ENCODE results near the gene SNORC.

The SNORC gene

GRCh38 chr2:232884001-232884421 is 13.9 kb downstream of the SNORC start:
- Mint-ChIP-seq H3K4me3 (no peak overlapping the region), H3K36me3 (no peaks in the 10 kb centered on the region), H3K9me3 (ENCODE audit: low read depth) (no peaks in the 10 kb centered on the region), H3K4me1 (ENCODE audit: low read depth) (no peaks in the 10 kb centered on the region), H3K27ac (no peak overlapping the region), H3K27me3 (no peaks in the 10 kb centered on the region)

DNA sequence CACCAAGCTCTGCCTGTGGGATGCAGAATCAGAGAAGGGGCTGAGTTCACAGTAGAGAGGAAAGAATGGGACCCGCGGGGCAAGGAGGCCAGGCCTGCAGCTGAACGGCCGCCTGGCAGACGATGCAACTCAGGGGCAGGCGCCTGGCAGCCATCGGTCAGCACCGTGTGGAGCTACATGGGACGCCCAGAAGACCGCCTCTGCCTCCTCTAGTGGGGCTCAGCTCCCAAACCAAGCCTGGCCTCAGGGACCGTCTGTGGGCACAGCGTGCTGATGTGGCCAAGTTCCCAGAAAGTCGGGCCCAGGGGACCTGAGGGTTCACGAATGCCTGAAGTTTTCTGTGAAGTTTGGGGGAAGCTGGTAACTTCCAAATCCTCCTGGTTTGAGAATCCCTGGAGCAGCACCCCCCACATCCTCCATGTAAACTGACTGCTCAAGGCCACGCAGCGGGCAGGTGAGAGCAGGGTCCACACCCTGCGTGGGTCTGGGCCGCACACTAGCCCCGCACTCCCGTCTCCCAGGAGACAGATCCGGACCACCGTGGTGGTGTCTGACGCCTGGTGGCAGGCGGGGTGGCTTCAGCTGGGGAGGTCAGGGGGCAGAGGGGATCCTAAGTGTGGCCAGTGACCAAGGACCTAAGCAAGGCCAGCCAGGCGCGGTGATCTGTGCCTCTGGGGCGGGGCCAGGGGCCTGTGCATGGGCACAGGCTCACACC is 14.6 kb downstream of the SNORC start:
- H3K4me1 Mint-ChIP-seq (ENCODE audit: low read depth): no peaks in the 10 kb centered on the region
- no peak overlapping the region for H3K4me3 Mint-ChIP-seq
- no peak overlapping the region for H3K27ac Mint-ChIP-seq
- H3K9me3 Mint-ChIP-seq (ENCODE audit: low read depth): no peaks in the 10 kb centered on the region
- H3K27me3 Mint-ChIP-seq: no peaks in the 10 kb centered on the region
- no peaks in the 10 kb centered on the region for H3K36me3 Mint-ChIP-seq

GRCh38 chr2:232885264-232885961 is 15.3 kb downstream of the SNORC start:
- H3K9me3 Mint-ChIP-seq (ENCODE audit: low read depth): no peaks in the 10 kb centered on the region
- H3K4me1 Mint-ChIP-seq (ENCODE audit: low read depth): no peaks in the 10 kb centered on the region
- H3K36me3 Mint-ChIP-seq: no peaks in the 10 kb centered on the region
- no peak overlapping the region for H3K27ac Mint-ChIP-seq
- no peak overlapping the region for H3K4me3 Mint-ChIP-seq
- no peaks in the 10 kb centered on the region for H3K27me3 Mint-ChIP-seq

DNA sequence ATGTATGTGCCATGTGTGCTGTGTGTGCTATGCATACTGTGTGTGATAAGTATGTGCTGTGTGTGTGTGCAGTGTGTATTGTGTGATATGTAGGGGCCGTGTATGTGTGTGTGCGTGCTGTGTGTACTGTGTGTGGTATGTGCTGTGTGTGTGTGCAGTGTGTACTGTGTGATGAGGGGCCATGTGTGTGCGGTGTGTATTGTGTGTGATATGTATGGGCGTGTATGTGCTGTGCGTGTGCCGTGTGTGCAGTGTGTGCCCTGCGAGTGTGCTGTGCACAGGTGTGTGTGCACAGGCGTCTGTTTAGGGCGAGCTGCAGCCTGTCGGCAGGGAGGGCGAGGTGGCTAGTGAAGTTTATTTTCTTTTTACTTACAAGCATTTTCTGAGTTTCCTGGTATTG is 16.1 kb downstream of the SNORC start:
- Mint-ChIP-seq H3K27me3 (peaks cover 4% of the 10 kb centered on the region), H3K4me1 (ENCODE audit: low read depth) (peaks cover 4% of the 10 kb centered on the region), H3K4me3 (no peak overlapping the region), H3K36me3 (no peaks in the 10 kb centered on the region), H3K9me3 (ENCODE audit: low read depth) (no peaks in the 10 kb centered on the region), H3K27ac (no peak overlapping the region)

DNA sequence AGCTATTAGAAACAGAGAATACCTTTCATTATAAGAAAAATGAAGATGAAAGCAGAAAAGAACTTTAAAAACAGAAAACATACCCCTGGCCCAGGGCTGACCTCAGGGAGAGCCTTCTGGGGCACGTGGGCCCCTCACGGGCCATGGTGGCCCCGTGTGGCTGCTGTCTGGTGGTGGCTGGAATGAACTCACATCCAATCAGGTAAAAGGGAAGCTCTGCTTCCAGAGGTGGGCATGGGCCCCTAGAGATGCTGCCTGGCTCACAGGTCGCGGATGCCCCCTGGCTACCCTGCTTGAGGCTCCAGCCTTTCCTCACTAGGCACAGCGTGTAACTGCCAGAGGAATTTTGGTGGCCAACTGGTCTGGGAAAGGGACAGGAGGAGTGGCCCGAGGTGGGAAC is 16.6 kb downstream of the SNORC start:
- peaks cover 4% of the 10 kb centered on the region for H3K27me3 Mint-ChIP-seq
- no peak overlapping the region for H3K27ac Mint-ChIP-seq
- H3K4me1 Mint-ChIP-seq (ENCODE audit: low read depth): peaks cover 4% of the 10 kb centered on the region
- no peaks in the 10 kb centered on the region for H3K9me3 Mint-ChIP-seq (ENCODE audit: low read depth)
- no peaks in the 10 kb centered on the region for H3K36me3 Mint-ChIP-seq
- H3K4me3 Mint-ChIP-seq: no peak overlapping the region

- Mint-ChIP-seq H3K4me3 (no peak overlapping the region), H3K9me3 (ENCODE audit: low read depth) (no peaks in the 10 kb centered on the region), H3K36me3 (no peaks in the 10 kb centered on the region), H3K27me3 (peaks cover 7% of the 10 kb centered on the region), H3K27ac (no peak overlapping the region), H3K4me1 (ENCODE audit: low read depth) (peaks cover 4% of the 10 kb centered on the region)
Measured at GRCh38 chr2:232887171-232887850, 17.2 kb downstream of the SNORC start.

GRCh38 chr2:232888099-232888836 is 18.2 kb downstream of the SNORC start:
- Mint-ChIP-seq H3K9me3 (ENCODE audit: low read depth) (no peaks in the 10 kb centered on the region), H3K36me3 (no peaks in the 10 kb centered on the region), H3K4me1 (ENCODE audit: low read depth) (peaks cover 4% of the 10 kb centered on the region), H3K4me3 (no peak overlapping the region), H3K27ac (no peak overlapping the region), H3K27me3 (peaks cover 10% of the 10 kb centered on the region)

GRCh38 chr2:232888839-232889529 is 18.9 kb downstream of the SNORC start:
- Mint-ChIP-seq H3K4me3 (no peak overlapping the region), H3K9me3 (ENCODE audit: low read depth) (no peaks in the 10 kb centered on the region), H3K36me3 (no peaks in the 10 kb centered on the region), H3K4me1 (ENCODE audit: low read depth) (peaks cover 4% of the 10 kb centered on the region), H3K27me3 (peaks cover 10% of the 10 kb centered on the region), H3K27ac (no peak overlapping the region)

- Mint-ChIP-seq H3K4me3 (no peak overlapping the region), H3K9me3 (ENCODE audit: low read depth) (no peaks in the 10 kb centered on the region), H3K27ac (no peak overlapping the region), H3K27me3 (peaks cover 10% of the 10 kb centered on the region), H3K36me3 (no peaks in the 10 kb centered on the region), H3K4me1 (ENCODE audit: low read depth) (peaks cover 4% of the 10 kb centered on the region)
Measured at GRCh38 chr2:232889876-232890401, 19.9 kb downstream of the SNORC start.

DNA sequence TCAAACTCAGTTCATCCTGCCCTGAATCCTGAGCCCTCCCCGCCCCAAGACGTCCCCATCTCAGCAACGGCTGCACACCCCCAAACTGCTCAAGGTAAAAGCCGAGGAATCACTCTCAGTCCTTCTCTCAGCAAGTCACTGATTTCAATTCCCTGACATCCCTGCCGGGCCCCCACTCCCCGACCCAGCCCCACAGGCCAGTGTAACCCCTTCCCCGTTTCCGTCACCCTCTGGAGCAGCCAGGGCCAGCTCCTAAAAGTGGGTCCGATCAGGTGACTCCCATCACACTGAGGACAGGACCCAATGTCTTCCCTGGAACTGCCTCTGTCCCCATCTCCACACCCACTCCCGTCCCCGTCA is 20.5 kb downstream of the SNORC start:
- Mint-ChIP-seq H3K9me3 (ENCODE audit: low read depth) (no peaks in the 10 kb centered on the region), H3K4me1 (ENCODE audit: low read depth) (peaks cover 4% of the 10 kb centered on the region), H3K4me3 (no peak overlapping the region), H3K36me3 (no peaks in the 10 kb centered on the region), H3K27me3 (peaks cover 10% of the 10 kb centered on the region), H3K27ac (no peak overlapping the region)

- Mint-ChIP-seq H3K4me3 (no peak overlapping the region), H3K27me3 (peaks cover 10% of the 10 kb centered on the region), H3K9me3 (ENCODE audit: low read depth) (no peaks in the 10 kb centered on the region), H3K36me3 (no peaks in the 10 kb centered on the region), H3K4me1 (ENCODE audit: low read depth) (peaks cover 5% of the 10 kb centered on the region), H3K27ac (no peak overlapping the region)
Measured at GRCh38 chr2:232890896-232891601, 21.0 kb downstream of the SNORC start.

- no peak overlapping the region for H3K4me3 Mint-ChIP-seq
- H3K9me3 Mint-ChIP-seq (ENCODE audit: low read depth): no peaks in the 10 kb centered on the region
- H3K27ac Mint-ChIP-seq: no peak overlapping the region
- peaks cover 7% of the 10 kb centered on the region for H3K4me1 Mint-ChIP-seq (ENCODE audit: low read depth)
- peaks cover 10% of the 10 kb centered on the region for H3K27me3 Mint-ChIP-seq
- no peaks in the 10 kb centered on the region for H3K36me3 Mint-ChIP-seq
Measured at GRCh38 chr2:232891621-232892071, 21.6 kb downstream of the SNORC start.

DNA sequence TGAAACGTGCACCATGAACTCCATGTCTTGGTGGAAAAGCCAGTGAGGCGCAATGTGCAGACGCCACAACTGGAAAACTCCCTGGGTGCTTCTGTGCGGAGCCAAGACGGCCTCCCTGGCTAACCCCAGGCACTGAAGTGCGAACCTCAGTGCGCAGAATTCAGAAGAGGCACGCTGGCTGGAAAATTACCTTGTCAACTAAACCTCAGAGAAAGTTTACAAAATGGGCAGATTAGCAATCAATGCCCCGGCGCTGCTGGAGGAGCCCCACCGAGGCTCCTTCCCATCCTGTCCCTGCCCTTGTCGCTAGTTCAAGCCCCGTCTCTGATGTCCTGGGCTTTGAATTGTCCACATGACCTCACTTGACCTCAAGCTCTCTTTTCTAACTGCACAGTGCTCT is 22.2 kb downstream of the SNORC start:
- peaks cover 10% of the 10 kb centered on the region for H3K27me3 Mint-ChIP-seq
- H3K4me1 Mint-ChIP-seq (ENCODE audit: low read depth): peaks cover 8% of the 10 kb centered on the region
- no peaks in the 10 kb centered on the region for H3K9me3 Mint-ChIP-seq (ENCODE audit: low read depth)
- no peak overlapping the region for H3K4me3 Mint-ChIP-seq
- H3K36me3 Mint-ChIP-seq: no peaks in the 10 kb centered on the region
- no peak overlapping the region for H3K27ac Mint-ChIP-seq

GRCh38 chr2:232892843-232893242 is 22.8 kb downstream of the SNORC start:
- no peaks in the 10 kb centered on the region for H3K9me3 Mint-ChIP-seq (ENCODE audit: low read depth)
- H3K36me3 Mint-ChIP-seq: no peaks in the 10 kb centered on the region
- peaks cover 10% of the 10 kb centered on the region for H3K27me3 Mint-ChIP-seq
- peaks cover 13% of the 10 kb centered on the region for H3K4me1 Mint-ChIP-seq (ENCODE audit: low read depth)
- no peak overlapping the region for H3K4me3 Mint-ChIP-seq
- no peak overlapping the region for H3K27ac Mint-ChIP-seq
